ENCODE results near the gene AK3. TPM values are rescaled to one million over a fixed set of nuclear protein-coding genes. Genes with fewer than 3 reads are reported as not detected.

Gene AK3
- total RNA-seq, 2 experiments from 2014 or later, result 19.9 to 20.9 TPM

DNA sequence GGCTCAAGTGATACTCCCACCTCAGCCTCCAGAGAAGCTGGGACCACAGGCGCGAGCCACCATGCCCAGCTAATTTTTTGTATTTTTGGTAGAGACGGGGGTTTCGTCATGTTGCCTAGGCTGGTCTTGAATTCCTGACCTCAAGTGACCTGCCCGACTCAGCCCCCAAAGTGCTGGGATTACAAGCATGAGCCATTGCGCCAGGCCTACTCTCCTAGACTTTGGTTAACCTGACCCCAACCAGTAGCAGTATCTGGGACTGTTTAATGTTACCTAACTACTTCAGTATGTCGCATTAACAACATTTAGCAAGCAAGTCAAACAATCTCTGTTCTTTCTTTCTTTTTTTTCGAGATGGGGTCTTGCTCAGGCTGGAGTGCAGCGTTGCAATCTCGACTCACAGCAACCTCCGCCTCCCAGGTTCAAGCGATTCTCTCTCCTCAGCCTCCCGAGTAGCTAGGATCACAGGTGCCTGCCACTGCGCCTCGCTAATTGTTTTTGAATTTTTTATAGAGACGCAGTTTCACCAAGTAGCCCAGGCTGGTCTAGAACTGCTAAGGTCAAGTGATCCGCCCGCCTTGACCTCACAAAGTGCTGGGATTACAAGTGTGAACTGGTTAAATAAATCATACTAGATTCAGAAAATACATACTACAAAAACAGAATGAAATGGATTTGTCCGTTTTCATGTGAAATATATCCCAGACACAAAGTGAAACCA, 2.0 kb downstream of the AK3 start:
- H3K4me1 ChIP-seq (ENCODE audit: insufficient read depth, low read length), result peaks cover 33% of the 10 kb centered on the region
- CTCF ChIA-PET, result interaction anchor here (1.2 kb wide), 1 partner anchor 54 kb away, joined by 3 read pairs; the partner anchor contains the start of gene RCL1
- H3K27me3 ChIP-seq (ENCODE audit: control insufficient read depth in 1 of 2, insufficient read depth in 2 of 2, low read length in 2 of 2), result no peaks in the 10 kb centered on the region
- TF ChIP-seq, protein P1, sequence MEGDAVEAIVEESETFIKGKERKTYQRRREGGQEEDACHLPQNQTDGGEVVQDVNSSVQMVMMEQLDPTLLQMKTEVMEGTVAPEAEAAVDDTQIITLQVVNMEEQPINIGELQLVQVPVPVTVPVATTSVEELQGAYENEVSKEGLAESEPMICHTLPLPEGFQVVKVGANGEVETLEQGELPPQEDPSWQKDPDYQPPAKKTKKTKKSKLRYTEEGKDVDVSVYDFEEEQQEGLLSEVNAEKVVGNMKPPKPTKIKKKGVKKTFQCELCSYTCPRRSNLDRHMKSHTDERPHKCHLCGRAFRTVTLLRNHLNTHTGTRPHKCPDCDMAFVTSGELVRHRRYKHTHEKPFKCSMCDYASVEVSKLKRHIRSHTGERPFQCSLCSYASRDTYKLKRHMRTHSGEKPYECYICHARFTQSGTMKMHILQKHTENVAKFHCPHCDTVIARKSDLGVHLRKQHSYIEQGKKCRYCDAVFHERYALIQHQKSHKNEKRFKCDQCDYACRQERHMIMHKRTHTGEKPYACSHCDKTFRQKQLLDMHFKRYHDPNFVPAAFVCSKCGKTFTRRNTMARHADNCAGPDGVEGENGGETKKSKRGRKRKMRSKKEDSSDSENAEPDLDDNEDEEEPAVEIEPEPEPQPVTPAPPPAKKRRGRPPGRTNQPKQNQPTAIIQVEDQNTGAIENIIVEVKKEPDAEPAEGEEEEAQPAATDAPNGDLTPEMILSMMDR (IDR thresholded peaks at IDR 0.05), result no peak
- POLR2A ChIA-PET, result no interaction called here
- no peak overlapping the region for H3K4me3 ChIP-seq (ENCODE audit: low read length)
- Mint-ChIP-seq H3K27me3 (no peaks in the 10 kb centered on the region), H3K4me3 (peak overlapping the region; percentile 97), H3K36me3 (ENCODE audit: low read depth) (peaks cover 8% of the 10 kb centered on the region), H3K9me3 (no peaks in the 10 kb centered on the region), H3K27ac (peak overlapping the region; percentile 83), H3K4me1 (ENCODE audit: low read depth) (peaks cover 46% of the 10 kb centered on the region)
- intact Hi-C loops (cut with DNase I, micrococcal nuclease), result loop anchor here in 1 of 2 experiments (2.0 kb wide), 1 partner anchor 58 kb away; no protein-coding TSS in a partner anchor
- no peak overlapping the region for H3K27ac ChIP-seq (ENCODE audit: low read depth in 1 of 2, low read length in 2 of 2)
- H3K36me3 ChIP-seq (ENCODE audit: insufficient read depth, low read length), result peaks cover 4% of the 10 kb centered on the region
- no peak for ATAC-seq (ENCODE audit: poor library complexity)
- no peaks in the 10 kb centered on the region for H3K9me3 ChIP-seq (ENCODE audit: control insufficient read depth in 1 of 2, insufficient read depth in 1 of 2, low read length in 2 of 2)
- DNase-seq, result no peak

DNA sequence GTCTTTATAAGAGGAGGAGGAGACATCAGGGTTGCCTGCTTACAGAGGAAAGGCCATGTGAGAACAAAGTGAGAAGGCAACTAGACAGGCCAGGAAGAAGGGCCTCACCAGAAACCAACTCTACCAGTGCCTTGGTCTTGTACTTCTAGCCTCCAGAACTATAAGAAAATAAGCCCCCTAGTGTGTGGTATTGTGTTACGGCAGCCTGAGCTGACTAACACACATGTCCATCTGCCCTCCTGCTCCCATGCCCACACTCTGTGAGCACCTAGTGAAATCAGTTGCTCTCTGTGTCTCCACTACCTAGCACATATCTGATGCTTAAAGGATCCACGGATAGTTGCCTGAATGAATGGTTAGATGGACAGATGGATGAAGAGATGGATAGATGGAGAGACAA, 6.9 kb downstream of the AK3 start:
- H3K9me3 ChIP-seq (ENCODE audit: control insufficient read depth in 1 of 2, insufficient read depth in 1 of 2, low read length in 2 of 2), result no peaks in the 10 kb centered on the region
- H3K27ac Mint-ChIP-seq, result no peak overlapping the region
- intact Hi-C loops (cut with DNase I, micrococcal nuclease), result no loop called here
- H3K4me1 ChIP-seq (ENCODE audit: insufficient read depth, low read length), result peaks cover 19% of the 10 kb centered on the region
- ChIA-PET CTCF (no interaction called here), POLR2A (no interaction called here)
- peaks cover 15% of the 10 kb centered on the region for H3K36me3 Mint-ChIP-seq (ENCODE audit: low read depth)
- H3K4me3 Mint-ChIP-seq, result no peak overlapping the region
- H3K36me3 ChIP-seq (ENCODE audit: insufficient read depth, low read length), result peaks cover 4% of the 10 kb centered on the region
- H3K27me3 Mint-ChIP-seq, result no peaks in the 10 kb centered on the region
- H3K27me3 ChIP-seq (ENCODE audit: control insufficient read depth in 1 of 2, insufficient read depth in 2 of 2, low read length in 2 of 2), result no peaks in the 10 kb centered on the region
- H3K27ac ChIP-seq (ENCODE audit: low read depth in 1 of 2, low read length in 2 of 2), result no peak overlapping the region
- H3K4me1 Mint-ChIP-seq (ENCODE audit: low read depth), result peaks cover 55% of the 10 kb centered on the region
- no peak for DNase-seq
- no peak overlapping the region for H3K4me3 ChIP-seq (ENCODE audit: low read length)
- TF ChIP-seq, protein P1 (IDR thresholded peaks at IDR 0.05), result no peak
- no peak for ATAC-seq (ENCODE audit: poor library complexity)
- no peaks in the 10 kb centered on the region for H3K9me3 Mint-ChIP-seq

DNA sequence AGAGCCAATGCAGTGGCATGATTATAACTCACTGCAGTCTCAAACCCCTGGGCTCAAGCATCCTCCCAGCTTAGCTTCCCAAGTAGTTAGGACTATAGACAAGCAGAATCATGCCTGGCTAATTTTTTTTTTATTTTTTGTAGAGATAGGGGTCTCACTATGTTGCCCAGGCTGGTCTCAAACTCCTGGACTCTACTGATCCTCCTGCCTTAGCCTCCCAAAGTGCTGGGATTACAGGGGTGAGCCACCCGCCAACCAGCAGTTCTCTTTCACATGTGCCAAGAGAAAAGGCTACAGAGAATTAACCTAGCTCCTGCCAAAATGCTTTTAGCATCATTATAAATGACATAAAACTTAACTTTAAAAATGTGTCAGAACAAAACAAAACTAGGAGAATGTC, 8.1 kb downstream of the AK3 start:
- ATAC-seq (ENCODE audit: poor library complexity), result no peak
- POLR2A ChIA-PET, result interaction anchor here (0.6 to 2.6 kb wide), 2 partner anchors 8 to 45 kb away, joined by 4 to 10 read pairs; partner anchors contain the start of gene AK3
- intact Hi-C loops (cut with DNase I, micrococcal nuclease), result no loop called here
- TF ChIP-seq, protein P1 (IDR thresholded peaks at IDR 0.05), result no peak
- H3K36me3 Mint-ChIP-seq (ENCODE audit: low read depth), result peaks cover 15% of the 10 kb centered on the region
- H3K4me3 Mint-ChIP-seq, result no peak overlapping the region
- H3K27ac Mint-ChIP-seq, result no peak overlapping the region
- Histone ChIP-seq H3K4me3 (ENCODE audit: low read length) (no peak overlapping the region), H3K27me3 (ENCODE audit: control insufficient read depth in 1 of 2, insufficient read depth in 2 of 2, low read length in 2 of 2) (no peaks in the 10 kb centered on the region), H3K9me3 (ENCODE audit: control insufficient read depth in 1 of 2, insufficient read depth in 1 of 2, low read length in 2 of 2) (no peaks in the 10 kb centered on the region), H3K27ac (ENCODE audit: low read depth in 1 of 2, low read length in 2 of 2) (no peak overlapping the region), H3K36me3 (ENCODE audit: insufficient read depth, low read length) (peaks cover 4% of the 10 kb centered on the region), H3K4me1 (ENCODE audit: insufficient read depth, low read length) (peaks cover 8% of the 10 kb centered on the region)
- no peaks in the 10 kb centered on the region for H3K9me3 Mint-ChIP-seq
- H3K4me1 Mint-ChIP-seq (ENCODE audit: low read depth), result peaks cover 54% of the 10 kb centered on the region
- CTCF ChIA-PET, result no interaction called here
- no peak for DNase-seq
- H3K27me3 Mint-ChIP-seq, result no peaks in the 10 kb centered on the region

All from CD4-positive, alpha-beta T cell (primary cell).